H1 (cell line): ENCODE data around the gene POU3F1. TPM values are rescaled to one million over a fixed set of nuclear protein-coding genes. Genes with fewer than 3 reads are reported as not detected.

Source experiments
- CTCF ChIA-PET: fragments of 300-600 bp; sonication (Branson Sonifier 250); formaldehyde crosslinking; loops from one replicate; lab custom pipeline; 2021; ENCODE audit not compliant: partially characterized antibody; lab: Charles Lee
- POLR2A ChIA-PET: fragments of 300-600 bp; sonication (Branson Sonifier 250); formaldehyde crosslinking; loops from one replicate; lab custom pipeline; 2021; ENCODE audit warnings: inconsistent platforms; ENCODE audit not compliant: partially characterized antibody; lab: Charles Lee
- DNase-seq, 2 experiments: peaks; one replicate each; pipeline versions ENCODE4 v3.0.0 to v3.0.0-alpha.2; 2010 to 2022; ENCODE audit warnings: low spot score in 2 of 2, low read depth in 1 of 2, mixed read lengths in 1 of 2
- FAIRE-seq: peaks from 2 replicates; lab custom pipeline; 2011; peaks lifted over from hg19 to GRCh38; lab: Jason Lieb, UNC
- H2AFZ ChIP-seq: 2 replicates; pipeline ENCODE4 v1.8.1; 2012; ENCODE audit warnings: low read length, inconsistent platforms
- H2AK5ac ChIP-seq: 2 replicates; pipeline ENCODE4 v1.6.1; 2013; ENCODE audit warnings: low read depth, low read length
- H2BK120ac ChIP-seq: replicated peaks from 2 replicates; pipeline ENCODE3; 2013; ENCODE audit warnings: low read depth, low read length, inconsistent platforms
- H2BK12ac ChIP-seq: 2 replicates; pipeline ENCODE4 v1.6.1; 2013; ENCODE audit warnings: low read depth, low read length
- H2BK15ac ChIP-seq: 2 replicates; pipeline ENCODE4 v1.6.1; 2013; ENCODE audit warnings: low read length
- H2BK20ac ChIP-seq: 2 replicates; pipeline ENCODE4 v1.6.1; 2013; ENCODE audit warnings: low read length
- H2BK5ac ChIP-seq: 2 replicates; pipeline ENCODE4 v1.6.1; 2013; ENCODE audit warnings: low read depth, low read length
- H3K14ac ChIP-seq: 2 replicates; pipeline ENCODE4 v1.6.1; 2013; ENCODE audit warnings: inconsistent platforms; ENCODE audit not compliant: insufficient read length
- H3K18ac ChIP-seq: 2 replicates; pipeline ENCODE4 v1.6.1; 2013; ENCODE audit warnings: low read length; ENCODE audit errors: extremely low read depth
- H3K23ac ChIP-seq: 2 replicates; pipeline ENCODE4 v1.6.1; 2013; ENCODE audit warnings: inconsistent platforms; ENCODE audit not compliant: insufficient read length
- H3K23me2 ChIP-seq: 2 replicates; pipeline ENCODE4 v1.6.1; 2013; ENCODE audit warnings: low read depth, low read length
- H3K27ac ChIP-seq: 2 replicates; pipeline ENCODE4 v1.6.1; 2011; ENCODE audit warnings: low read depth, low read length, inconsistent platforms
- H3K27me3 ChIP-seq, 4 experiments: replicated peaks in 1 of 4; 1 replicate in 1 of 4; 2 replicates in 3 of 4; pipeline versions ENCODE4 v1.6.1 to v1.8.1; 2011 to 2013; ENCODE audit warnings: low read length in 3 of 4, mild to moderate bottlenecking in 3 of 4, inconsistent platforms in 2 of 4, mixed read lengths in 2 of 4, moderate library complexity in 1 of 4; ENCODE audit not compliant: control insufficient read depth in 3 of 4, insufficient read depth in 3 of 4; ENCODE audit errors: extremely low read depth in 1 of 4
- H3K36me3 ChIP-seq, 4 experiments: 2 replicates each; pipeline versions ENCODE4 v1.6.1 to v1.8.1; 2011 to 2013; ENCODE audit warnings: mild to moderate bottlenecking in 4 of 4, low read length in 3 of 4, moderate library complexity in 2 of 4, control low read depth in 1 of 4, inconsistent platforms in 1 of 4; ENCODE audit not compliant: insufficient read depth in 4 of 4, control insufficient read depth in 2 of 4
- H3K4ac ChIP-seq: replicated peaks from 2 replicates; pipeline ENCODE3; 2013; ENCODE audit warnings: low read length, low read depth, mixed read lengths, inconsistent platforms; ENCODE audit not compliant: insufficient read length
- H3K4me1 ChIP-seq, 4 experiments: replicated peaks in 1 of 4; 1 replicate in 1 of 4; 2 replicates in 3 of 4; pipeline versions ENCODE4 v1.6.1 to v1.8.1; 2011 to 2013; ENCODE audit warnings: low read length in 3 of 4, inconsistent platforms in 2 of 4, mixed read lengths in 1 of 4; ENCODE audit not compliant: insufficient read depth in 4 of 4, control insufficient read depth in 3 of 4
- H3K4me2 ChIP-seq, 2 experiments: 2 replicates each; pipeline versions ENCODE4 v1.6.1 to v1.8.1; 2011 to 2013; ENCODE audit warnings: low read depth in 2 of 2, low read length in 2 of 2, control low read depth in 1 of 2, inconsistent platforms in 1 of 2, mild to moderate bottlenecking in 1 of 2; ENCODE audit not compliant: insufficient read depth in 1 of 2
- H3K4me3 ChIP-seq, 4 experiments: fragments of 200-600, 300-600 bp in 1 of 4; sonication (generic), shearing (Covaris generic), sonication (Bioruptor Twin) in 1 of 4; 2 replicates each; pipeline versions ENCODE4 v1.5.1 to v1.8.1; 2011 to 2016; ENCODE audit warnings: low read length in 4 of 4, low read depth in 3 of 4, control low read depth in 2 of 4, inconsistent platforms in 2 of 4, mild to moderate bottlenecking in 2 of 4, mixed read lengths in 1 of 4, moderate library complexity in 1 of 4; ENCODE audit not compliant: insufficient read depth in 2 of 4; ENCODE audit errors: extremely low read depth in 1 of 4
- H3K56ac ChIP-seq: replicated peaks from 2 replicates; pipeline ENCODE3; 2013; ENCODE audit warnings: low read depth, mild to moderate bottlenecking, mixed read lengths, low read length, inconsistent platforms; ENCODE audit not compliant: insufficient read length
- H3K79me1 ChIP-seq: 2 replicates; pipeline ENCODE4 v1.6.1; 2013; ENCODE audit warnings: low read depth, low read length, control low read depth
- H3K79me2 ChIP-seq, 2 experiments: 2 replicates each; pipeline versions ENCODE4 v1.6.1 to v1.8.1; 2012 to 2013; ENCODE audit warnings: low read length in 2 of 2, mild to moderate bottlenecking in 2 of 2, inconsistent platforms in 1 of 2; ENCODE audit not compliant: insufficient read depth in 2 of 2, control insufficient read depth in 1 of 2
- H3K9ac ChIP-seq, 4 experiments: replicated peaks in 1 of 4; 1 replicate in 1 of 4; 2 replicates in 3 of 4; pipeline versions ENCODE4 v1.6.1 to v1.8.1; 2011 to 2013; ENCODE audit warnings: low read depth in 3 of 4, low read length in 3 of 4, control low read depth in 2 of 4, mild to moderate bottlenecking in 2 of 4, moderate library complexity in 2 of 4, inconsistent platforms in 1 of 4; ENCODE audit errors: extremely low read depth in 1 of 4
- H3K9me3 ChIP-seq, 2 experiments: 2 replicates each; pipeline versions ENCODE4 v1.6.1 to v1.8.1; 2012 to 2013; ENCODE audit warnings: mild to moderate bottlenecking in 2 of 2, moderate library complexity in 2 of 2, control low read depth in 1 of 2, inconsistent platforms in 1 of 2, low read depth in 1 of 2, low read length in 1 of 2, mixed read lengths in 1 of 2; ENCODE audit not compliant: insufficient read depth in 2 of 2
- H4K20me1 ChIP-seq, 2 experiments: replicated peaks in 1 of 2; 2 replicates each; pipeline versions ENCODE3 to v1.8.1; 2011 to 2013; ENCODE audit warnings: inconsistent platforms in 2 of 2, low read length in 2 of 2, mild to moderate bottlenecking in 1 of 2; ENCODE audit not compliant: insufficient read depth in 2 of 2, control insufficient read depth in 1 of 2
- H4K5ac ChIP-seq: 2 replicates; pipeline ENCODE4 v1.6.1; 2013; ENCODE audit warnings: low read length, low read depth, mixed read lengths, inconsistent platforms; ENCODE audit not compliant: insufficient read length
- H4K8ac ChIP-seq: 2 replicates; pipeline ENCODE4 v1.8.0; 2013; ENCODE audit warnings: mild to moderate bottlenecking, moderate library complexity, low read length, inconsistent platforms; ENCODE audit not compliant: insufficient read depth; ENCODE audit errors: extremely low read depth
- H4K91ac ChIP-seq: replicated peaks from 2 replicates; pipeline ENCODE3; 2013; ENCODE audit warnings: low read length, mixed read lengths, inconsistent platforms; ENCODE audit not compliant: insufficient read length
- BACH1 ChIP-seq: IDR thresholded peaks from 2 replicates; pipeline ENCODE4 v1.6.1; 2012; ENCODE audit warnings: low read length, improper control_type of control experiment
- BCL11A ChIP-seq, 2 experiments: IDR thresholded peaks; one replicate each; pipeline ENCODE4 v1.6.1; 2011; ENCODE audit warnings: low read depth in 2 of 2, low read length in 2 of 2, mild to moderate bottlenecking in 2 of 2
- BRCA1 ChIP-seq: IDR thresholded peaks from 2 replicates; pipeline ENCODE4 v1.6.1; 2012; ENCODE audit warnings: low read depth, low read length, improper control_type of control experiment
- CEBPB ChIP-seq: IDR thresholded peaks from 2 replicates; pipeline ENCODE4 v1.6.1; 2012; ENCODE audit warnings: low read depth, low read length
- CREB1 ChIP-seq: IDR thresholded peaks from 2 replicates; pipeline ENCODE4 v1.6.1; 2012; ENCODE audit warnings: inconsistent platforms
- EGR1 ChIP-seq: IDR thresholded peaks from 2 replicates; pipeline ENCODE4 v1.6.1; 2011; ENCODE audit warnings: low read depth, low read length, borderline replicate concordance
- KDM1A ChIP-seq: fragments of 200-600, 300-600 bp; sonication (generic); IDR thresholded peaks from 2 replicates; pipeline ENCODE4 v1.7.1; 2016; ENCODE audit warnings: mild to moderate bottlenecking, low read length, borderline replicate concordance
- POLR2A ChIP-seq, 2 experiments: IDR thresholded peaks; 1 replicate in 1 of 2; 2 replicates in 1 of 2; pipeline ENCODE4 v1.6.1; 2011; ENCODE audit warnings: low read depth in 2 of 2, low read length in 2 of 2, mild to moderate bottlenecking in 2 of 2; ENCODE audit errors: control extremely low read depth in 1 of 2
- RAD21 ChIP-seq, 2 experiments: IDR thresholded peaks in 1 of 2; conservative IDR thresholded peaks in 1 of 2; 2 replicates each; pipeline ENCODE4 v1.6.1; 2011; ENCODE audit warnings: low read depth in 2 of 2, low read length in 2 of 2, improper control_type of control experiment in 1 of 2, inconsistent platforms in 1 of 2, mild to moderate bottlenecking in 1 of 2, moderate library complexity in 1 of 2
- SUZ12 ChIP-seq: fragments of 200-600 bp; sonication (generic); IDR thresholded peaks from 2 replicates; pipeline ENCODE4 v1.6.1; 2012; ENCODE audit warnings: mild to moderate bottlenecking, inconsistent platforms, low read length, moderate library complexity, mixed read lengths
- TEAD4 ChIP-seq: IDR thresholded peaks from 2 replicates; pipeline ENCODE4 v1.6.1; 2012; ENCODE audit warnings: low read depth, low read length, inconsistent platforms, mixed read lengths
- USF2 ChIP-seq: IDR thresholded peaks from 2 replicates; pipeline ENCODE4 v1.6.1; 2011; ENCODE audit warnings: low read length, improper control_type of control experiment
- YY1 ChIP-seq: IDR thresholded peaks from 2 replicates; pipeline ENCODE4 v1.6.1; 2011; ENCODE audit warnings: low read depth, mild to moderate bottlenecking, low read length
- WGBS, 2 experiments: shearing (Covaris generic) in 1 of 2; methylation state at CpG; one replicate each; pipeline versions ENCODE4 v1.1.6 to v1.1.7; 2013 to 2015; ENCODE audit warnings: low lambda C conversion rate in 2 of 2, mixed read lengths in 2 of 2, inconsistent platforms in 1 of 2, low coverage in 1 of 2, missing lambda C conversion rate in 1 of 2; ENCODE audit not compliant: insufficient replicate concordance in 2 of 2, insufficient coverage in 1 of 2, insufficient read length in 1 of 2; ENCODE audit errors: extremely low coverage in 1 of 2, missing lambda C conversion rate in 1 of 2; 5-methylcytosine and 5-hydroxymethylcytosine counted together
- polyA plus RNA-seq, 7 experiments: library from polyadenylated mRNA; depleted of rRNA in 3 of 7; stranded (reverse) in 5 of 7; unstranded in 2 of 7; fragments of >200 nt in 5 of 7; fragments of 200-250 nt in 2 of 7; gene quantifications; 1 replicate in 5 of 7; 2 replicates in 1 of 7; 4 replicates in 1 of 7; pipeline versions ENCODE4 v1.2.1 to v1.2.3, GENCODE V29; 2011 to 2013; ENCODE audit warnings: missing spikeins in 2 of 7, mixed read lengths in 2 of 7
- total RNA-seq: library from RNA; stranded (reverse); fragmentation: NEBNext Ultra II Directional; extraction: Animal tissue kit (Norgen Biotek cat#: 25700); gene quantifications from 2 replicates; pipeline ENCODE4 v1.2.1, GENCODE V29; 2021

Gene POU3F1
- total and polyA plus RNA-seq, 2 of the 8 experiments (the other 6 are each of a cell fraction or from before 2014, with no cell fraction given): 4.2 to 10.8 TPM

GRCh38 chr1:37998913-37999429, 47.6 kb downstream of the POU3F1 start:
- Histone ChIP-seq H4K20me1 (no peaks in the 10 kb centered on the region), H2BK12ac (peak overlapping the region; percentile 65), H3K4me1 (peaks cover 9 to 47% (median 37%) of the 10 kb centered on the region in 4 experiments), H2BK15ac (peak overlapping the region; percentile 97), H3K14ac (no peak overlapping the region), H3K4me2 (no peak overlapping the region), H3K27me3 (no peaks in the 10 kb centered on the region; a peak in 1 of 7 replicates), H3K18ac (peak overlapping the region; percentile 25), H3K79me2 (peaks cover 0 to 12% of the 10 kb centered on the region in 2 experiments; a peak in 2 of 4 replicates), H3K56ac (no peak overlapping the region), H2AK5ac (peak overlapping the region; percentile 20), H2BK20ac (0 out of 2 replicates have a peak overlapping the region, but pooled peaks have one; percentile 86), H3K36me3 (peaks cover 0 to 17% (median 5%) of the 10 kb centered on the region in 4 experiments; a peak in 5 of 8 replicates), H3K23me2 (peaks cover 2% of the 10 kb centered on the region), H3K9ac (no peak overlapping the region), H2BK120ac (no peak overlapping the region), H3K27ac (peak overlapping the region; percentile 37; the same call in 1 of the 2 replicates), H4K91ac (peak overlapping the region; percentile 76), H2AFZ (no peak overlapping the region), H2BK5ac (peak overlapping the region; percentile 94; the same call in 1 of the 2 replicates), H3K79me1 (0 out of 2 replicates have a peak, but pooled peaks cover 4% of the 10 kb centered on the region), H4K8ac (peak overlapping the region; percentile 43; the same call in 1 of the 2 replicates), H3K4ac (no peak overlapping the region), H3K4me3 (no peak overlapping the region), H3K9me3 (no peaks in the 10 kb centered on the region), H4K5ac (no peak overlapping the region), H3K23ac (no peak overlapping the region)
- FAIRE-seq (no peak), DNase-seq (no peak)
- ChIA-PET CTCF (interaction anchor here (0.9 to 14.7 kb wide), 3 partner anchors 9 to 504 kb away, joined by 3 to 211 read pairs (median 24); partner anchors contain the start of genes SF3A3 and UTP11), POLR2A (interaction anchor here (0.8 to 5.6 kb wide), 3 partner anchors 9 to 106 kb away, joined by 3 to 31 read pairs (median 5); partner anchors contain the start of gene SF3A3)
- 93% methylated on average over 16 of the region's 16 CpGs; no CpG with 5 or more reads in 1 of the 2 experiments for WGBS, 2 experiments
- TF ChIP-seq EGR1 (no peak), SUZ12 (no peak), RAD21 (IDR thresholded peaks at IDR 0.05 in 1 of 2, conservative IDR thresholded peaks at IDR 0.05 in 1 of 2; ENCODE audit: low read depth in 2 of 2, low read length in 2 of 2) (no peak), TEAD4 (no peak), CREB1 (no peak), BRCA1 (no peak), YY1 (no peak), USF2 (no peak), CEBPB (no peak), POLR2A (IDR thresholded peaks at IDR 0.05; ENCODE audit: control extremely low read depth in 1 of 2, low read depth in 2 of 2, low read length in 2 of 2) (no peak), BCL11A (IDR thresholded peaks at IDR 0.05; ENCODE audit: low read depth in 2 of 2, low read length in 2 of 2) (no peak), BACH1 (no peak), KDM1A (no peak)
